ENCODE measurements around the gene PLOD2. TPM values are rescaled to one million over a fixed set of nuclear protein-coding genes. Genes with fewer than 3 reads are reported as not detected.

Gene PLOD2
- total and polyA plus RNA-seq, 4 donors, result 17.8 to 73.9 (median 22.7) TPM

DNA sequence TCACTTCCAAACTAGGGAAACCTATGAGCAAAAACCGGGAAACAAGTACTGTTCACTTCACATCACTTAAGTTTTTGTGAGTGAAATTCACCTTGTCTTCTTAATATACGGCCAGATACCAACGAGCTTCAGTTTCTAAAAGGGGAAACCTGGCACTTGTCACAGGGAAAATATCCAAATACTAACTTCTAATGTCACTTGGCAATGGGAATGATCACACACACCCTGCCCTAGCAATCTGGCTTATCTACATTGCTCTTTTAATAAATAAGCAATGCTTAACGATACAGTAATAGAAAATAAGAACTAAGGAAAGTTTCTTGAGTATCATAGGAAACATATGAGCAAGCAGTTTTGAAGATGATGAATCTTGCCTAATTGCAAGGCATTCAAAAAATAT is 34.6 kb upstream of the PLOD2 start:
- Histone ChIP-seq H3K4me3 (no peak overlapping the region), H3K27me3 (ENCODE audit: control insufficient read depth in 3 of 3, insufficient read depth in 3 of 3, low read length in 2 of 3) (no peaks in the 10 kb centered on the region), H3K27ac (ENCODE audit: low read depth in 1 of 2, low read length in 1 of 2) (no peak overlapping the region), H3K9me3 (ENCODE audit: control insufficient read depth in 4 of 4, insufficient read depth in 3 of 4, low read length in 3 of 4) (no peaks in the 10 kb centered on the region), H3K36me3 (ENCODE audit: control insufficient read depth in 4 of 4, insufficient read depth in 4 of 4, low read length in 4 of 4) (peaks cover 0 to 24% (median 3%) of the 10 kb centered on the region in 4 donors), H3K9ac (ENCODE audit: insufficient read depth in 1 of 2, low read length in 2 of 2) (no peak overlapping the region), H3K4me1 (ENCODE audit: control insufficient read depth in 5 of 5, insufficient read depth in 5 of 5, low read length in 5 of 5) (peaks cover 0 to 9% (median 7%) of the 10 kb centered on the region in 5 donors)
- no peak for ATAC-seq (ENCODE audit: insufficient read depth, low FRiP score)
- WGBS, 2 donors, result 30 to 67% methylated on average over 4 of the region's 4 CpGs
- peak in 1 of 3 donors; percentile 35 for DNase-seq
- TF ChIP-seq CTCF (IDR thresholded peaks at IDR 0.05; ENCODE audit: control extremely low read depth, extremely low read depth), result no peak

DNA sequence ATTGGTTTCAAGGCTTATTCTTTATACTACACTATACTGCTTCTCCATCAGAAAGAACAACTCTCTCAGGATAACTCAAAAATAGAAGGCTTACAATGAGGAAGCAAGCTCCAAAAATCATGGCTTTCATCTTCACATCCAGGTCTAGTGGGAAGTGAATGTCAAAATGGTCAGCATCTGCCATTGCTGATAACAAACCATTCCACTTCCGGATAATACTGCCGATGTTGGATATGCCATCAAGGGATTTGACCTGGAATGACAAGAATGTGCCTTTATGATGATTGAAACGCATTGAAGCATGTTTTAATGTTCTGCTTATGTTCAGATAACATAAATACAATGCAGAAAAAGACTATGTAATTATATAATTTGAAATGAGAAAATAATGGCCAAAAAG is 34.0 kb upstream of the PLOD2 start:
- Histone ChIP-seq H3K27ac (ENCODE audit: low read depth in 1 of 2, low read length in 1 of 2) (no peak overlapping the region), H3K4me3 (no peak overlapping the region), H3K4me1 (ENCODE audit: control insufficient read depth in 5 of 5, insufficient read depth in 5 of 5, low read length in 5 of 5) (peaks cover 0 to 9% (median 7%) of the 10 kb centered on the region in 5 donors), H3K27me3 (ENCODE audit: control insufficient read depth in 3 of 3, insufficient read depth in 3 of 3, low read length in 2 of 3) (no peaks in the 10 kb centered on the region), H3K9ac (ENCODE audit: insufficient read depth in 1 of 2, low read length in 2 of 2) (no peak overlapping the region), H3K9me3 (ENCODE audit: control insufficient read depth in 4 of 4, insufficient read depth in 3 of 4, low read length in 3 of 4) (no peaks in the 10 kb centered on the region), H3K36me3 (ENCODE audit: control insufficient read depth in 4 of 4, insufficient read depth in 4 of 4, low read length in 4 of 4) (peaks cover 0 to 27% (median 3%) of the 10 kb centered on the region in 4 donors)
- WGBS, 2 donors, result 49 to 54% methylated on average over 3 of the region's 3 CpGs
- no peak for ATAC-seq (ENCODE audit: insufficient read depth, low FRiP score)
- no peak for TF ChIP-seq CTCF (IDR thresholded peaks at IDR 0.05; ENCODE audit: control extremely low read depth, extremely low read depth)
- no peak for DNase-seq

DNA sequence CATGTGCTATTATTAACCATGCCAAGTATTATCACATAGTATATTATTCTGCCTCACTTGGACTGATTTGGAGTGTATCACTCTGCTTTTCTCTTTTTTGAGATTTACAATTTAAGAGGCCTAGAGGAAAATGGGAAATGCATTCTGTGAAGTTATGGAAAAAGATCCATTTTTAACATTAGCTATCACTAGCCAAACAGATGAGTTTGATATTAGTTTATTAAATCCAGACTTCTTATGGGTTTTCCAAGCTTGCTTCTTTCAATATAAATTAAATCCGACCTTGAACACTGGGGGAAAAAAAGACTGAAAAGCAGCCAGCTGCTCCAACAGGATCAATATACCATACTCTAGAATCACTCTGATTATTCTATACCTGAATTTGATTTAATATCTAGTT is 30.1 kb upstream of the PLOD2 start:
- Histone ChIP-seq H3K9me3 (ENCODE audit: control insufficient read depth in 4 of 4, insufficient read depth in 3 of 4, low read length in 3 of 4) (no peaks in the 10 kb centered on the region), H3K36me3 (ENCODE audit: control insufficient read depth in 4 of 4, insufficient read depth in 4 of 4, low read length in 4 of 4) (peaks cover 0 to 20% (median 0%) of the 10 kb centered on the region in 4 donors), H3K4me3 (no peak overlapping the region), H3K4me1 (ENCODE audit: control insufficient read depth in 5 of 5, insufficient read depth in 5 of 5, low read length in 5 of 5) (peaks cover 0 to 9% (median 6%) of the 10 kb centered on the region in 5 donors), H3K27me3 (ENCODE audit: control insufficient read depth in 3 of 3, insufficient read depth in 3 of 3, low read length in 2 of 3) (no peaks in the 10 kb centered on the region), H3K9ac (ENCODE audit: insufficient read depth in 1 of 2, low read length in 2 of 2) (no peak overlapping the region), H3K27ac (ENCODE audit: low read depth in 1 of 2, low read length in 1 of 2) (no peak overlapping the region)
- ATAC-seq (ENCODE audit: insufficient read depth, low FRiP score), result no peak
- DNase-seq, result no peak
- TF ChIP-seq CTCF (IDR thresholded peaks at IDR 0.05; ENCODE audit: control extremely low read depth, extremely low read depth), result no peak
- 91 to 93% methylated on average over 1 of the region's 1 CpG for WGBS, 2 donors

Measured in lung (tissue), 12 donors.